Fibroblast of skin of left biceps (primary cell): ENCODE results near the gene UTP25.
"Not testable (repeated sequence)": the region's sequence is repeated elsewhere in the genome, so short reads cannot be mapped to it uniquely, and the experiment has no call there.

Source experiments
- DNase-seq, 2 experiments: peaks; one replicate each; pipeline ENCODE4 v3.0.0-alpha.2; 2013; ENCODE audit warnings: low read depth in 2 of 2

Gene UTP25

DNA sequence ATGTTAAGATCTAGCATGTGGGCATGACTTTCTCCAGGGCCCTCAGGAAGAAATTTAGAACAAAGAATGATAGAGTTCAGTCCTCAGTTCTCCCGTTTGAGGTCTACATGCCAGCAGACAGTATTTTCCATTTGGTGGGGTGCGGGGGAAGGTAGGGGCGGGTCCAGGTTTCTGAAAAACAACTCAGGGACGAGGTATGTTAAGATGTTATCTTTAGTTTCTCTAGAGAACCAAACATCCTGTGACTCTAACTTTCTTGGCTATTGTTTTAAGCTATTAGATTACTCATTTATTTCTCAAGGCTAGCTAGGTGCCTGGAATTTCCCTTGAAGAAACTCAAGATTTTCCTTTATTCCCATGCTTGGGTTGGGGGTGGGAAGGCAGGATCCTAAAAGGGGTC lies 67.9 kb downstream of the UTP25 start:
- no peak for DNase-seq

DNA sequence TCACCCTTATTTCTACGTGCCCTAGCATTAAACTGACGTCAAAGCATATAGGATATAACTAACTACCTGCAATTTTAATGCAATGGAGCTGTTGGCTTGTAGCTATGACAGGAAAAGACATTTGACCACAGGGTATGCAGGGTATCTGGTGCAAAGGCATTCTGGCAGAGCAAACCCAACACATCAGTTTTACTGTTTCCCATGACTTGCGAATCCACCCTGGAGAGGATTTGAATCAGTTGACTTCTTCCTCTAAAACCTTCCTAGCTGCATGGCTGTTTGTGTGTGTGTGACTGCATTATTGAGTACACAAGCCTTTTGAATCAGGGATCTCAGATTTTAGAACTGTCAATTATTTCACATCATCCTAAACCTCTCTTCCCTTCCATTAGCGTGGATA lies 68.6 kb downstream of the UTP25 start:
- no peak for DNase-seq

GRCh38 chr1:209898271-209898670 lies 70.5 kb downstream of the UTP25 start:
- not testable (repeated sequence) for DNase-seq

DNA sequence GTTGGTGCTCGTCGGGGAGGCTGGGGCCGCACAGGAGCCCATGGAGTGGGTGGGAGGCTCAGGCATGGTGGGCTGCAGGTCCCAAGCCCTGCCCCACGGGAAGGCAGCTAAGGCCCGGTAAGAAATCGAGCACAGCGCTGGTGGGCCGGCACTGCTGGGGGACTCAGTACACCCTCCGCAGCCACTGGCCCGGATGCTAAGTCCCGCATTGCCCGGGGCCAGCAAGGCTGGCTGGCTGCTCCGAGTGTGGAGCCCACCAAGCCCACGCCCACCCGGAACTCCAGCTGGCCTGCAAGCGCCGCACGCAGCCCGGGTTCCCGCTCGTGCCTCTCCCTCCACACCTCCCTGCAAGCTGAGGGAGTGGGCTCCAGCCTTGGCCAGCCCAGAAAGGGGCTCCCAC lies 71.1 kb downstream of the UTP25 start:
- not testable (repeated sequence) for DNase-seq

GRCh38 chr1:209899948-209900347 lies 72.2 kb downstream of the UTP25 start:
- DNase-seq: no peak

- DNase-seq: no peak
Measured at GRCh38 chr1:209900734-209901133, 73.0 kb downstream of the UTP25 start.

DNA sequence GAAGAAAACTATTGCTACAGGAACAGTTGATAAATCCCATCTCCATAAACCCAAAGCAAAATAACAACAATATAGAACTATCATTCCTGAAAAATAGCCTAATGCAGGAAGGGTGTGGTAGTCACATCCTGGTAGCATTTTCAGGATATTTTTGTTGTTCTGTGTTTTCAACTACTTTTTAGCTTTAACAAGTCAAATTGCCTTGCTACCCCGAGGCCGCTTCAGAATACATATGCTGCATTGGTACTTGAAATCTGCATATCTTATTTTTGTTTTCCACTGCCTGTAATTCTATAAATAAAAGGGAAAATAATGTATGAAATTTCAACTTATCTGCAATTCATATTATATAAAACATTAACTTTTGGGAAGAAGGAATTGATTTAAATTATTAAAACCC lies 73.4 kb downstream of the UTP25 start:
- DNase-seq: no peak

DNA sequence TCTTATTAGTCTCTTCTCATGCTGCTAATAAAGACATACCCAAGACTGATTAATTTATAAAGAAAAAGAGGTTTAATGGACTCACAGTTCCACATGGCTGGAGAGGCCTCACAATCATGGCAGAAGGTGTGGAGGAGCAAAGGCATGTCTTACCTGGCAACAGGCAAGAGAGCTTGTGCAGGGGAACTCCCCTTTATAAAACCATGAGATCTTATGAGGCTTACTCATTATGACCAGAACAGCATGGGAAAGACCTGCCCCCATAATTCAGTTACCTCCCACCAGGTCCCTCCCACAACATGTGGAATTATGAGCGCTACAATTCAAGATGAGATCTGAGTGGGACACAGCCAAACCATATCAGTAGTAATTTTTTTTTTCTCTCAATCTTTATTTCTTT lies 77.0 kb downstream of the UTP25 start:
- DNase-seq: not testable (repeated sequence)
